Mesothelial cell of epicardium (in vitro differentiated cells): ENCODE measurements around the gene ZNF444. TPM values are rescaled to one million over a fixed set of nuclear protein-coding genes. Genes with fewer than 3 reads are reported as not detected.
"Not testable (repeated sequence)": the region's sequence is repeated elsewhere in the genome, so short reads cannot be mapped to it uniquely, and the experiment has no call there.

ENCODE experiments used
- DNase-seq, 2 experiments: peaks; one replicate each; pipeline ENCODE4 v3.0.0; 2021; ENCODE audit warnings: low spot score in 2 of 2; ENCODE audit not compliant: unreplicated experiment in 2 of 2
- H3K27ac Mint-ChIP-seq: 2 replicates; pipeline ENCODE4 v1.8.0; 2021; ENCODE audit warnings: mixed read lengths
- H3K27me3 Mint-ChIP-seq: 2 replicates; pipeline ENCODE4 v1.8.0; 2021; ENCODE audit warnings: low read depth, mixed read lengths
- H3K36me3 Mint-ChIP-seq: 2 replicates; pipeline ENCODE4 v1.8.0; 2021; ENCODE audit warnings: mixed read lengths
- H3K4me1 Mint-ChIP-seq: 2 replicates; pipeline ENCODE4 v1.8.0; 2021; ENCODE audit warnings: mixed read lengths
- H3K4me3 Mint-ChIP-seq: 2 replicates; pipeline ENCODE4 v1.8.0; 2021; ENCODE audit warnings: mild to moderate bottlenecking, moderate library complexity, mixed read lengths
- H3K9me3 Mint-ChIP-seq: 2 replicates; pipeline ENCODE4 v1.8.0; 2021; ENCODE audit warnings: mixed read lengths
- total RNA-seq: library from RNA; stranded (reverse); gene quantifications from 3 replicates; pipeline ENCODE4 v1.2.1, GENCODE V29; 2021
- TF ChIP-seq, protein P1 (sequence below): fragments of 200-600 bp; sonication (generic); IDR thresholded peaks from one replicate; pipeline ENCODE4 v1.5.0; 2021; ENCODE audit warnings: antibody characterized with exemption; ENCODE audit not compliant: unreplicated experiment

ZNF444 gene
- total RNA-seq, 1 donor from 2014 or later: 63.6 TPM

DNA sequence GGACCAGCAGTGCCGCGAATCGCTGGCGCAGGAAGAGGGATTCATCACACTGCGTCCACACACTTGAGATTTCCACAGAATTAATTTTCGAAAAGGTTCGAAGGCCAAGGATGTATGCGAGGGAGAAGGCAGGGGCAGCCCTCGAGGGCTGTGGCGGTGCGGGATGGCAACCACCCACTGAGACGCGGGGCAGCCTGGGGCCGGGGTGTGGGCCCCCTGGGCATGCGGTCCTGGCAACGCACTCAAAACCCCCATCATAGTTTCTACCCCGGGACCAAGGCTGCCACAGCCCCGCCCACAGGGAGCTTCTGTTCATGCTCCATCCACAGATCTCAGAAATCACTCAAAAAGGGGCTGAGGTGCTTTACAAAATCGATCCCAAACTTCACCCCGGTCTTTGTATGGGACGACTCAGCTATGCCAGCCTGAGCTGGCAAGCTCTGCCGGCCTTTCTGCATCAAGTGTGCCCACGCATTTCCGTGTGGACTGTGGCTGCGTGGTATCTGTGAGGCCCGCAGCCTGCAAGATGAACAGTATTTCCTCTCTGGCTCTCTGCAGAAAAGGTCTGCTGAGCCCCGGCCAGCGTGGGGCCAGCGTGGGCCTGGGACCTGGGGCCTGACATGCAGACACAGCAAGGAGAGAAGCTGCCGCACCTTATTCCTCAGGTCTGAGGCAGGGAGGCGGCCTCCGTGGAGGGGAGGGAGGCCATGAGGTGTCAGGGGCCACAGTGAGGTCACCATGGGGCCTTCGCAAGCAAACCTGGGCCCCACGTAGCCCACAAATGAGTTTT lies 39.1 kb upstream of the ZNF444 start:
- no peak for DNase-seq
- Mint-ChIP-seq H3K9me3 (no peaks in the 10 kb centered on the region), H3K27me3 (no peaks in the 10 kb centered on the region), H3K27ac (peak overlapping the region; percentile 56), H3K4me3 (no peak overlapping the region), H3K4me1 (peaks cover 6% of the 10 kb centered on the region), H3K36me3 (peaks cover 13% of the 10 kb centered on the region)
- TF ChIP-seq, protein P1, sequence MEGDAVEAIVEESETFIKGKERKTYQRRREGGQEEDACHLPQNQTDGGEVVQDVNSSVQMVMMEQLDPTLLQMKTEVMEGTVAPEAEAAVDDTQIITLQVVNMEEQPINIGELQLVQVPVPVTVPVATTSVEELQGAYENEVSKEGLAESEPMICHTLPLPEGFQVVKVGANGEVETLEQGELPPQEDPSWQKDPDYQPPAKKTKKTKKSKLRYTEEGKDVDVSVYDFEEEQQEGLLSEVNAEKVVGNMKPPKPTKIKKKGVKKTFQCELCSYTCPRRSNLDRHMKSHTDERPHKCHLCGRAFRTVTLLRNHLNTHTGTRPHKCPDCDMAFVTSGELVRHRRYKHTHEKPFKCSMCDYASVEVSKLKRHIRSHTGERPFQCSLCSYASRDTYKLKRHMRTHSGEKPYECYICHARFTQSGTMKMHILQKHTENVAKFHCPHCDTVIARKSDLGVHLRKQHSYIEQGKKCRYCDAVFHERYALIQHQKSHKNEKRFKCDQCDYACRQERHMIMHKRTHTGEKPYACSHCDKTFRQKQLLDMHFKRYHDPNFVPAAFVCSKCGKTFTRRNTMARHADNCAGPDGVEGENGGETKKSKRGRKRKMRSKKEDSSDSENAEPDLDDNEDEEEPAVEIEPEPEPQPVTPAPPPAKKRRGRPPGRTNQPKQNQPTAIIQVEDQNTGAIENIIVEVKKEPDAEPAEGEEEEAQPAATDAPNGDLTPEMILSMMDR: no peak

DNA sequence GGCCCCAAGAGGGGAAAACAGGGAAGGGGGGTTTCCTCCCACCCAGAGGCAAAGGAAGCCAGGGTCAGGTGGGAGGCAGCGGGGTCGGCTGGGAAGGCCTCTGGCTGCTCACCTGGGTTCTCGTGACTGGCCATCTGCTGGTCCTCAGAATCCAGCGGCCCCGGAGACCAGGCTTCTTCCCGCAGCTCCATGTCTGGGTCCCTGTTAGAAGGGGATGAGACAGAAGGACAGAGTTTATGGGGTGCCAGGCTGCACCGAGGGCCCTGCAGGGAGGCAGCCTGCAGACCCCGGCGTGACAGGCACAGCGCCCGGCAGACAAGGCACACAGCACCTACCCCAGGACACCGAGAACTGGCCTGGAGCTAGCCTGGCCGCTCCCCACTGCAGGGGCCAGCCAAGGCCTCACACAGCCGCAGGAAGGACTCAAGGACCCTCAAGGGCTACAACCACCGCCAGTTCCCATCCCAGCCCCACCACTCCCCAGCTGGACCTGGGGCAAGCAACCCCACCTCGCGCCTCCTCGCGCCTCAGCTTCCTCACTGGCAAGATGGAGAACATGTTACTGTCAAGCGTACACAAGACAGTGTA lies 38.0 kb upstream of the ZNF444 start:
- TF ChIP-seq, protein P1: no peak
- H3K4me3 Mint-ChIP-seq: no peak overlapping the region
- DNase-seq: no peak
- peaks cover 13% of the 10 kb centered on the region for H3K36me3 Mint-ChIP-seq
- no peaks in the 10 kb centered on the region for H3K9me3 Mint-ChIP-seq
- H3K27ac Mint-ChIP-seq: no peak overlapping the region
- peaks cover 6% of the 10 kb centered on the region for H3K4me1 Mint-ChIP-seq
- no peaks in the 10 kb centered on the region for H3K27me3 Mint-ChIP-seq

DNA sequence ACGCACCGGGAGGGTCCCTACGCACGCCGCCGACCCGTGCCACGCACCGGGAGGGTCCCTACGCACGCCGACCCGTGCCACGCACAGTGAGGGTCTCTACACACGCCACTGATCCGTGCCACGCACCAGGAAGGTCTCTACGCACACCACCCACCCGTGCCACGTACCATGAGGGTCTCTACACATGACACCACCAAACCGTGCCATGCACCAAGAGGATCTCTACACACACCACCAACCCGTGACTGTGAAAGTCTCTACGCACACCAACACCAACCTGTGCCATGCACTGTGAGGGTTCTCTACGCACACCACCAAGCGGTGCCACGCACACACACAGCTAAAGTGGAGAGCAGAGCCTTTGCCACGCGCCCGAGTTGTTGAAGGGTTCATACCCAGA lies 36.7 kb upstream of the ZNF444 start:
- H3K4me3 Mint-ChIP-seq: no peak overlapping the region
- peaks cover 17% of the 10 kb centered on the region for H3K4me1 Mint-ChIP-seq

DNA sequence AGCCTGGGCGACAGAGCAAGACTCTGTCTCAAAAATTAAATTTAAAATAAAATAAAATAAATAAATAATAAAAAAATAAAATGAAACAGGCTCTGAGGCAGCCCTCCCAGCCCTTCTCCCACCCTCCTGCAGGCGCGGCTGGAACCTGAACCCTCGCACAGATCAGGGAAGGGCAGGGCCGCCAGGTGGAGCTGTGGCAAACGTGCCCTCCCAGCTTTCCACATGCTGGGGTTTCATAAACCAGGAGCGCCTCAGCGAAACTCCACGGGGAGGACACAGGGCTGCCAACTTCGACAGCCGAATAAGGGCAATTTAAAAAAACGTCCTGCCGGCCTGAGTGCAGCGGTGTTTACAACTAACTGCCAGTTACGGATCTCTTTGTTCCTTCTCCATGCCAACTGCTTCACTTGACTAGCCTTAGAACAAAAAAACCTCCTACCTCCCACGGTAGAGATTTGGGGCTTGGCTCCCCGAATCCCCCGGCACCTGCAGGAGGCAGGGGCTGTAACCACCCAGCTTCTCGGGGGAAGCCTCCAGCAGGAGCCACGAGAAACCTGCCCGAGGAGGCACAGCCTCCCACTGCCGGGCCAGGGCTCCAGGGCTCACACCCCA lies 35.9 kb upstream of the ZNF444 start:
- Mint-ChIP-seq H3K36me3 (peaks cover 11% of the 10 kb centered on the region), H3K27ac (peak overlapping the region; percentile 21), H3K27me3 (no peaks in the 10 kb centered on the region), H3K9me3 (no peaks in the 10 kb centered on the region), H3K4me3 (no peak overlapping the region), H3K4me1 (peaks cover 22% of the 10 kb centered on the region)
- peak in 1 of 2 experiments; percentile 60 for DNase-seq
- TF ChIP-seq, protein P1: peak; percentile 43

More for the DNA sequence above, 36.7 kb upstream of the ZNF444 start:
- Mint-ChIP-seq H3K27me3 (no peaks in the 10 kb centered on the region), H3K27ac (no peak overlapping the region), H3K36me3 (peaks cover 11% of the 10 kb centered on the region), H3K9me3 (no peaks in the 10 kb centered on the region)
- TF ChIP-seq, protein P1: no peak
- no peak for DNase-seq

DNA sequence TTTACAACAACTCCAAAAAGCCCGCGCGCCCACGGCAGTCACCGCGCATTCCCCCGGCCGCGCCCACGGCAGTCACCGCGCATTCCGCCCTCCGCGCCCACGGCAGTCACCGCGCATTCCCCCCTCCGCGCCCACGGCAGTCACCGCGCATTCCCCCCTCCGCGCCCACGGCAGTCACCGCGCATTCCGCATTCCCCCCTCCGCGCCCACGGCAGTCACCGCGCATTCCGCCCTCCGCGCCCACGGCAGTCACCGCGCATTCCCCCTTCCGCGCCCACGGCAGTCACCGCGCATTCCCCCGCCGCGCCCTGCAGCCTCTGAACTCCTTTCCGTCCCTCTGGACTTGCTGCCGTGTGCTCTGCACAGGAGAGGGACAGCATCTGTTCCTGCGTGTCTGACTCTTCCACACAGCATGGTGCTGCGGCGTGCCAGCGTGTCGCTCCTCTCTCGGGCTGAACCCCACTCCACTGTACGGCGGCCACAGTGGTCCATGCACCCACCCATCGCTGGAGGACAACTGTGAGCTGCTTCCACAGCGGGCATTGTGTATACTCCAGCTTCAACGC lies 35.2 kb upstream of the ZNF444 start:
- not testable (repeated sequence) for DNase-seq, H3K27me3 Mint-ChIP-seq, H3K9me3 Mint-ChIP-seq, H3K4me3 Mint-ChIP-seq
- peak overlapping the region; percentile 40 for H3K27ac Mint-ChIP-seq
- peaks cover 29% of the 10 kb centered on the region for H3K4me1 Mint-ChIP-seq
- H3K36me3 Mint-ChIP-seq: peaks cover 11% of the 10 kb centered on the region
